GM19238 (cell line): ENCODE data around the gene FGD3.
"Not testable (repeated sequence)": the region's sequence is repeated elsewhere in the genome, so short reads cannot be mapped to it uniquely, and the experiment has no call there.

ENCODE experiments used
- DNase-seq: peaks from one replicate; pipeline ENCODE4 v3.0.0; 2011; ENCODE audit warnings: low spot score; ENCODE audit not compliant: insufficient read length

The FGD3 gene

GRCh38 chr9:92947268-92948037, at the start of gene FGD3:
TSS of gene FGD3 (plus strand) at chr9:92947523. CDS start at chr9:92976257, 28,734 bp downstream.
- DNase-seq, result no peak

- not testable (repeated sequence) for DNase-seq
Measured at GRCh38 chr9:92905137-92905536, 42.2 kb upstream of the FGD3 start.

- no peak for DNase-seq
Measured at GRCh38 chr9:92911511-92912475, 35.5 kb upstream of the FGD3 start.

GRCh38 chr9:92917176-92917800, 30.0 kb upstream of the FGD3 start:
- no peak for DNase-seq

- DNase-seq, result no peak
Measured at GRCh38 chr9:92920437-92920836, 26.9 kb upstream of the FGD3 start.

GRCh38 chr9:92931606-92932005, 15.7 kb upstream of the FGD3 start:
- DNase-seq, result no peak

- no peak for DNase-seq
Measured at GRCh38 chr9:92934321-92934720, 13.0 kb upstream of the FGD3 start.

GRCh38 chr9:92938025-92938424, 9.3 kb upstream of the FGD3 start:
- no peak for DNase-seq

- no peak for DNase-seq
Measured at GRCh38 chr9:92941861-92942260, 5.5 kb upstream of the FGD3 start.

GRCh38 chr9:92942688-92943616, 4.4 kb upstream of the FGD3 start:
- DNase-seq, result no peak

- no peak for DNase-seq
Measured at GRCh38 chr9:92944921-92945320, 2.4 kb upstream of the FGD3 start.

- no peak for DNase-seq
Measured at GRCh38 chr9:92945796-92946195, 1.5 kb upstream of the FGD3 start.

- no peak for DNase-seq
Measured at GRCh38 chr9:92948038-92948534, 763 bp downstream of the FGD3 start.

GRCh38 chr9:92948632-92949031, 1.3 kb downstream of the FGD3 start:
- DNase-seq, result no peak

- DNase-seq, result no peak
Measured at GRCh38 chr9:92949266-92949982, 2.1 kb downstream of the FGD3 start.

GRCh38 chr9:92950359-92950955, 3.1 kb downstream of the FGD3 start:
- no peak for DNase-seq

- no peak for DNase-seq
Measured at GRCh38 chr9:92952906-92953610, 5.7 kb downstream of the FGD3 start.

GRCh38 chr9:92954049-92954861, 6.9 kb downstream of the FGD3 start:
- DNase-seq, result no peak
